ENCODE data around the gene IGSF3. TPM values are rescaled to one million over a fixed set of nuclear protein-coding genes. Genes with fewer than 3 reads are reported as not detected.

Gene IGSF3
- total and polyA plus RNA-seq, 2 of the 13 experiments (the other 11 are each of a cell fraction or from before 2014, with no cell fraction given), result 0.11 to 0.16 TPM

DNA sequence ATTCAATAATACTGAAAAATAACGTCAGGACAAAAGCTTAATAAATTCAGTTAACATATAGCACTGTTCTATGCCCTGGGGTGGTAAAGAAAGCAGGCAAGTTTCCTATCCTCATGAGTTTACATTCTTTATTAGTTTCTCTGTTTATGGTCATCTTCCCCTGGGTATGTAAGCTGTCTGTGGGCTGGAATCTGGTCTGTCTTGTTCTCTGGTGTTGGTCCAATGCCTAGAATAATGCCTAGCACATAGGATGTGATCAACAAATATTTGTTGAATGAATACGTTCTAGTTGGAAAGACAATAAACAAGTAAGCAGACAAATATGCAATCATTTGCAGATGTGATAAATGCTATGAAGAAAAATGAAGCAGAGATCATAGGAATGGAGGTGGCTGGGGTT lies 7.2 kb upstream of the IGSF3 start:
- H3K9ac ChIP-seq (ENCODE audit: insufficient read depth, low read depth, low read length), result no peak overlapping the region
- in situ Hi-C loops (cut with HindIII; ENCODE audit: extremely low pct_ligation_motif_present, low pct_unique_long_range_greater_than_20kb), result no loop called here
- no peaks in the 10 kb centered on the region for H3K9me3 ChIP-seq (ENCODE audit: low read length)
- no TSS peak for BruUV-seq (replicated peaks)
- CTCF ChIA-PET (ENCODE audit: low intra/inter-chr PET ratio, low total read pairs), result no interaction called here
- FAIRE-seq (no peak), DNase-seq (ENCODE audit: low spot score) (no peak), ATAC-seq (no peak)
- no peaks in the 10 kb centered on the region for H4K20me1 ChIP-seq (ENCODE audit: insufficient read depth, low read length)
- H3K36me3 ChIP-seq (replicated peaks in 1 of 2; ENCODE audit: control insufficient read depth in 1 of 2, insufficient read depth in 2 of 2, low read length in 2 of 2), result no peaks in the 10 kb centered on the region
- POLR2A ChIA-PET, result no interaction called here
- no peak overlapping the region for H3K4me3 ChIP-seq (replicated peaks in 1 of 3; ENCODE audit: insufficient read depth in 1 of 3, low read depth in 2 of 3, low read length in 3 of 3)
- no peaks in the 10 kb centered on the region for H3K79me2 ChIP-seq (ENCODE audit: insufficient read depth, low read length)
- H3K4me1 ChIP-seq (ENCODE audit: insufficient read depth, low read length), result no peaks in the 10 kb centered on the region
- H2AFZ ChIP-seq (ENCODE audit: low read length), result no peak overlapping the region
- no peaks in the 10 kb centered on the region; a peak in 1 of 5 replicates for H3K27me3 ChIP-seq (ENCODE audit: control insufficient read depth in 1 of 2, insufficient read depth in 2 of 2, low read length in 2 of 2)
- 18% methylated on average over 2 of the region's 2 CpGs for WGBS (ENCODE audit: low lambda C conversion rate)
- intact Hi-C loops (cut with micrococcal nuclease; ENCODE audit: unreplicated experiment), result loop anchor here (10.0 kb wide), 1 partner anchor 100 kb away; the partner anchor contains the start of gene CD58
- H3K27ac ChIP-seq (ENCODE audit: extremely low read length, insufficient read depth, low read length), result no peak overlapping the region
- no peak overlapping the region for H3K4me2 ChIP-seq (ENCODE audit: low read depth, low read length)
- TF ChIP-seq, protein P1, sequence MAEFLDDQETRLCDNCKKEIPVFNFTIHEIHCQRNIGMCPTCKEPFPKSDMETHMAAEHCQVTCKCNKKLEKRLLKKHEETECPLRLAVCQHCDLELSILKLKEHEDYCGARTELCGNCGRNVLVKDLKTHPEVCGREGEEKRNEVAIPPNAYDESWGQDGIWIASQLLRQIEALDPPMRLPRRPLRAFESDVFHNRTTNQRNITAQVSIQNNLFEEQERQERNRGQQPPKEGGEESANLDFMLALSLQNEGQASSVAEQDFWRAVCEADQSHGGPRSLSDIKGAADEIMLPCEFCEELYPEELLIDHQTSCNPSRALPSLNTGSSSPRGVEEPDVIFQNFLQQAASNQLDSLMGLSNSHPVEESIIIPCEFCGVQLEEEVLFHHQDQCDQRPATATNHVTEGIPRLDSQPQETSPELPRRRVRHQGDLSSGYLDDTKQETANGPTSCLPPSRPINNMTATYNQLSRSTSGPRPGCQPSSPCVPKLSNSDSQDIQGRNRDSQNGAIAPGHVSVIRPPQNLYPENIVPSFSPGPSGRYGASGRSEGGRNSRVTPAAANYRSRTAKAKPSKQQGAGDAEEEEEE (CRISPR knock-in tag; IDR thresholded peaks at IDR 0.05; ENCODE audit: borderline replicate concordance), result no peak
- TF ChIP-seq ZNF577 (CRISPR knock-in tag; IDR thresholded peaks at IDR 0.05; ENCODE audit: borderline replicate concordance, low read depth) (no peak), ARNT2 (CRISPR knock-in tag; IDR thresholded peaks at IDR 0.05; ENCODE audit: low read depth) (no peak), ZNF891 (CRISPR knock-in tag; IDR thresholded peaks at IDR 0.05) (no peak), MAFG (CRISPR knock-in tag; IDR thresholded peaks at IDR 0.05) (no peak), ATF2 (CRISPR knock-in tag; IDR thresholded peaks at IDR 0.05) (no peak), MTF2 (CRISPR knock-in tag; IDR thresholded peaks at IDR 0.05; ENCODE audit: borderline replicate concordance) (no peak), IKZF4 (CRISPR knock-in tag; IDR thresholded peaks at IDR 0.05; ENCODE audit: borderline replicate concordance, low read depth, not compliant biosample characterization) (no peak), MATR3 (CRISPR knock-in tag; IDR thresholded peaks at IDR 0.05) (no peak), ZBTB42 (CRISPR knock-in tag; IDR thresholded peaks at IDR 0.05) (no peak), ZNF10 (CRISPR knock-in tag; IDR thresholded peaks at IDR 0.05; ENCODE audit: borderline replicate concordance, low read depth) (no peak), UBTF (CRISPR knock-in tag; IDR thresholded peaks at IDR 0.05) (no peak), ETV6 (CRISPR knock-in tag; conservative IDR thresholded peaks at IDR 0.05) (no peak)
- TF ChIP-seq, protein P2, sequence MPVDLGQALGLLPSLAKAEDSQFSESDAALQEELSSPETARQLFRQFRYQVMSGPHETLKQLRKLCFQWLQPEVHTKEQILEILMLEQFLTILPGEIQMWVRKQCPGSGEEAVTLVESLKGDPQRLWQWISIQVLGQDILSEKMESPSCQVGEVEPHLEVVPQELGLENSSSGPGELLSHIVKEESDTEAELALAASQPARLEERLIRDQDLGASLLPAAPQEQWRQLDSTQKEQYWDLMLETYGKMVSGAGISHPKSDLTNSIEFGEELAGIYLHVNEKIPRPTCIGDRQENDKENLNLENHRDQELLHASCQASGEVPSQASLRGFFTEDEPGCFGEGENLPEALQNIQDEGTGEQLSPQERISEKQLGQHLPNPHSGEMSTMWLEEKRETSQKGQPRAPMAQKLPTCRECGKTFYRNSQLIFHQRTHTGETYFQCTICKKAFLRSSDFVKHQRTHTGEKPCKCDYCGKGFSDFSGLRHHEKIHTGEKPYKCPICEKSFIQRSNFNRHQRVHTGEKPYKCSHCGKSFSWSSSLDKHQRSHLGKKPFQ (CRISPR knock-in tag; IDR thresholded peaks at IDR 0.05; ENCODE audit: insufficient replicate concordance), result no peak
- TF ChIP-seq, protein P3, sequence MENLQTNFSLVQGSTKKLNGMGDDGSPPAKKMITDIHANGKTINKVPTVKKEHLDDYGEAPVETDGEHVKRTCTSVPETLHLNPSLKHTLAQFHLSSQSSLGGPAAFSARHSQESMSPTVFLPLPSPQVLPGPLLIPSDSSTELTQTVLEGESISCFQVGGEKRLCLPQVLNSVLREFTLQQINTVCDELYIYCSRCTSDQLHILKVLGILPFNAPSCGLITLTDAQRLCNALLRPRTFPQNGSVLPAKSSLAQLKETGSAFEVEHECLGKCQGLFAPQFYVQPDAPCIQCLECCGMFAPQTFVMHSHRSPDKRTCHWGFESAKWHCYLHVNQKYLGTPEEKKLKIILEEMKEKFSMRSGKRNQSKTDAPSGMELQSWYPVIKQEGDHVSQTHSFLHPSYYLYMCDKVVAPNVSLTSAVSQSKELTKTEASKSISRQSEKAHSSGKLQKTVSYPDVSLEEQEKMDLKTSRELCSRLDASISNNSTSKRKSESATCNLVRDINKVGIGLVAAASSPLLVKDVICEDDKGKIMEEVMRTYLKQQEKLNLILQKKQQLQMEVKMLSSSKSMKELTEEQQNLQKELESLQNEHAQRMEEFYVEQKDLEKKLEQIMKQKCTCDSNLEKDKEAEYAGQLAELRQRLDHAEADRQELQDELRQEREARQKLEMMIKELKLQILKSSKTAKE (CRISPR knock-in tag; IDR thresholded peaks at IDR 0.05; ENCODE audit: borderline replicate concordance), result no peak
